ENCODE data around the gene ILDR2. TPM values are rescaled to one million over a fixed set of nuclear protein-coding genes. Genes with fewer than 3 reads are reported as not detected.

Gene ILDR2
- total RNA-seq, 4 donors from 2014 or later: 1.1 to 5.4 (median 1.7) TPM

DNA sequence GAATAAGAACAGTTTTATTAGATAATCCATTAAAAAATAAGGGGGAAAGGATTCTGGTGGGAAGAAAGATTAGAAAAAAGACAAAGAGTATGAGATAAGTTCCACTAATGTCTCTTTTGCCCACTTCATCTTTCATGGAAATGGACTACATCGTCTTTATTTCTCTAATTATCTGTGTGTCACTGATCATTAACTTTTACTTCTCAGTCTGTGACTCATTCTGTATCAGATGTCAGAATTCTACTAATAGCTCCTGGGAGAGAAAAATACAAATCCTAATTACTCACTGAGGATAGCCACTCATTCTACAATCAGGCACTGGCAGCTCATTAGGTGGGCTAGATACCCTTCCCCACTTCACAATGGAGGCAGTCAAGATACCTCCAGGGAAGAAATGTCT, 41.7 kb downstream of the ILDR2 start:
- H3K27me3 ChIP-seq: no peaks in the 10 kb centered on the region
- DNase-seq: no peak
- H3K27ac ChIP-seq: no peak overlapping the region
- H3K9me3 ChIP-seq: no peaks in the 10 kb centered on the region
- TF ChIP-seq EP300 (IDR thresholded peaks at IDR 0.05; ENCODE audit: low read depth): no peak
- TF ChIP-seq POLR2AphosphoS5 (IDR thresholded peaks at IDR 0.05): no peak
- TF ChIP-seq, protein P1, sequence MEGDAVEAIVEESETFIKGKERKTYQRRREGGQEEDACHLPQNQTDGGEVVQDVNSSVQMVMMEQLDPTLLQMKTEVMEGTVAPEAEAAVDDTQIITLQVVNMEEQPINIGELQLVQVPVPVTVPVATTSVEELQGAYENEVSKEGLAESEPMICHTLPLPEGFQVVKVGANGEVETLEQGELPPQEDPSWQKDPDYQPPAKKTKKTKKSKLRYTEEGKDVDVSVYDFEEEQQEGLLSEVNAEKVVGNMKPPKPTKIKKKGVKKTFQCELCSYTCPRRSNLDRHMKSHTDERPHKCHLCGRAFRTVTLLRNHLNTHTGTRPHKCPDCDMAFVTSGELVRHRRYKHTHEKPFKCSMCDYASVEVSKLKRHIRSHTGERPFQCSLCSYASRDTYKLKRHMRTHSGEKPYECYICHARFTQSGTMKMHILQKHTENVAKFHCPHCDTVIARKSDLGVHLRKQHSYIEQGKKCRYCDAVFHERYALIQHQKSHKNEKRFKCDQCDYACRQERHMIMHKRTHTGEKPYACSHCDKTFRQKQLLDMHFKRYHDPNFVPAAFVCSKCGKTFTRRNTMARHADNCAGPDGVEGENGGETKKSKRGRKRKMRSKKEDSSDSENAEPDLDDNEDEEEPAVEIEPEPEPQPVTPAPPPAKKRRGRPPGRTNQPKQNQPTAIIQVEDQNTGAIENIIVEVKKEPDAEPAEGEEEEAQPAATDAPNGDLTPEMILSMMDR (IDR thresholded peaks at IDR 0.05): no peak
- TF ChIP-seq POLR2A (IDR thresholded peaks at IDR 0.05): no peak
- intact Hi-C loops (cut with DNase I; ENCODE audit: low total_unique reads) (no loop called here), in situ Hi-C loops (cut with MboI; ENCODE audit: low pct_ligation_motif_present in 1 of 4, low pct_unique_long_range_greater_than_20kb in 1 of 4, low sequenced_read_pairs in 3 of 4) (no loop called here)
- H3K4me1 ChIP-seq: no peaks in the 10 kb centered on the region
- H3K4me3 ChIP-seq: no peak overlapping the region
- no peaks in the 10 kb centered on the region for H3K36me3 ChIP-seq
- 60 to 77% methylated on average over 1 of the region's 1 CpG for WGBS, 2 donors (ENCODE audit: low coverage in 1 of 2)

DNA sequence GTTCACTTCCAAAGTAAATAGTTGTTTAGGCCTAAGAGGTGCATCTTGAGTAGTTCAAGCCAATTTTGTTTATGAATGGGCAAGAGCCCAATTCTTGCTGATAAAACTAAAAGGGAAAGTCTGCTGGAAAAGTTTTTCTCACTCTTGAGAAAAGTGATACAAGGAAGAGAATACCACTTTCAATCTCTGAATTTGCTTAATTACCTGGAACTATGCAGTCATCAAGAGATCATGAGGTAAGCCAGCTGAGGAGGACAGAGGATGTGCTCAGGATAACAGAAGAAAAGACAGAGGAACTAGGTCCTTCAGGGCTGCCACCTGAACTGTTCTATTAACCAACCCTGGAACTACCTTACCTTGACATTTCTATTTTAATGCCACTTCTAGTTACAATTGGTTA, 42.2 kb downstream of the ILDR2 start:
- in situ Hi-C loops (cut with MboI; ENCODE audit: low pct_ligation_motif_present in 1 of 4, low pct_unique_long_range_greater_than_20kb in 1 of 4, low sequenced_read_pairs in 3 of 4): no loop called here
- intact Hi-C loops (cut with DNase I; ENCODE audit: low total_unique reads): no loop called here
- TF ChIP-seq EP300 (IDR thresholded peaks at IDR 0.05; ENCODE audit: low read depth): no peak
- TF ChIP-seq, protein P1 (IDR thresholded peaks at IDR 0.05): no peak
- no peak for TF ChIP-seq POLR2AphosphoS5 (IDR thresholded peaks at IDR 0.05)
- TF ChIP-seq POLR2A (IDR thresholded peaks at IDR 0.05): no peak

DNA sequence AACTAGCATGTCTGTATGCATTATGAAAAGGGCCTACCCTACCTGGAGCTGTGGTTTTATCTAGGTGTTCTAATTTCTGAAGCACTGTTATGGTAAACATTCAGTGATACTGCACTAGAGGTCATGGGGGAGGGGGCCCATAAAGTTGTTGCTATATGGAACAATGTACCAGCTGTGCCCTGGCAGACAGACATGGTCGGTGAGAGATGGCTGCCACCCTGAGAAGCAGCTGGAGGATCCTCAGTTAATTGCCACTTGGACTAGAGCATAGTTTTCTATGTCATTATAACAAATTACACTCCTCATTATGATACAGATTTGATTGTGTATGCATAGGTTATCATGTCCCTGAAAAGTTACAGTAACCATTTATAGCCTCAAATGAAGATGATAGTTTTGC, 45.4 kb downstream of the ILDR2 start:
- intact Hi-C loops (cut with DNase I; ENCODE audit: low total_unique reads): no loop called here
- Histone ChIP-seq H3K27ac (no peak overlapping the region), H3K9me3 (no peaks in the 10 kb centered on the region), H3K4me3 (no peak overlapping the region), H3K27me3 (no peaks in the 10 kb centered on the region), H3K36me3 (no peaks in the 10 kb centered on the region), H3K4me1 (peaks cover 0 to 6% (median 0%) of the 10 kb centered on the region in 4 donors)
- TF ChIP-seq POLR2AphosphoS5 (IDR thresholded peaks at IDR 0.05) (no peak), EP300 (IDR thresholded peaks at IDR 0.05; ENCODE audit: low read depth) (no peak), POLR2A (IDR thresholded peaks at IDR 0.05) (no peak)
- TF ChIP-seq, protein P1 (IDR thresholded peaks at IDR 0.05): no peak
- in situ Hi-C loops (cut with MboI; ENCODE audit: low pct_ligation_motif_present in 1 of 4, low pct_unique_long_range_greater_than_20kb in 1 of 4, low sequenced_read_pairs in 3 of 4): loop anchor here in 1 of 4 donors (10.0 kb wide), 1 partner anchor 125 kb away; no protein-coding TSS in a partner anchor
- 70% methylated on average over 1 of the region's 1 CpG; no CpG with 5 or more reads in 1 of the 2 donors for WGBS, 2 donors (ENCODE audit: low coverage in 1 of 2)
- DNase-seq: no peak

More for the DNA sequence above, 42.2 kb downstream of the ILDR2 start:
- H3K4me3 ChIP-seq: no peak overlapping the region
- no peak for DNase-seq
- no peak overlapping the region for H3K27ac ChIP-seq
- no peaks in the 10 kb centered on the region for H3K27me3 ChIP-seq
- H3K36me3 ChIP-seq: no peaks in the 10 kb centered on the region
- H3K4me1 ChIP-seq: no peaks in the 10 kb centered on the region
- H3K9me3 ChIP-seq: no peaks in the 10 kb centered on the region

DNA sequence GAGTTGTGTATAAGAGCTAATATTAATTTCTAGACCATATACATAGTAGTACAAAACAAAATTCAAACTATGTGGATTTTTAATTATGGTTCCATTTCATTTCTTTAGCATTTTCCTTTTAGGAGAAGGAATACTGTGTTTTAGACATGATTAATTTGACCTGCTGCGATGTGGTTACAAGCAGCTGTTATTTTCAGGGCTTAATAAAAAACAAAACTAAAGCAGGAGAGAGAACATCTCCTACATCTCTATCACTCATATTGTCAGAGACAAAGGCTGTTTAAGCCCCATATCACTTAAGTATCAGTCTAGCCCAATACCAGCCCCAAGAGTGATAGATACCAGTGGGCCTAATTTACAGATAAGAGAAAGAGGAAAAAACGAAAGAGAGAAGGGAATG, 47.6 kb downstream of the ILDR2 start:
- TF ChIP-seq EP300 (IDR thresholded peaks at IDR 0.05; ENCODE audit: low read depth) (no peak), POLR2AphosphoS5 (IDR thresholded peaks at IDR 0.05) (no peak), POLR2A (IDR thresholded peaks at IDR 0.05) (no peak)
- TF ChIP-seq, protein P1 (IDR thresholded peaks at IDR 0.05): no peak
- no peak for DNase-seq
- intact Hi-C loops (cut with DNase I; ENCODE audit: low total_unique reads): no loop called here
- Histone ChIP-seq H3K4me3 (no peak overlapping the region), H3K9me3 (no peaks in the 10 kb centered on the region), H3K4me1 (peaks cover 0 to 6% (median 0%) of the 10 kb centered on the region in 4 donors), H3K27ac (no peak overlapping the region), H3K36me3 (no peaks in the 10 kb centered on the region), H3K27me3 (no peaks in the 10 kb centered on the region)
- 80 to 88% methylated on average over 2 of the region's 2 CpGs for WGBS, 2 donors (ENCODE audit: low coverage in 1 of 2)
- in situ Hi-C loops (cut with MboI; ENCODE audit: low pct_ligation_motif_present in 1 of 4, low pct_unique_long_range_greater_than_20kb in 1 of 4, low sequenced_read_pairs in 3 of 4): loop anchor here in 1 of 4 donors (10.0 kb wide), 1 partner anchor 127 kb away; no protein-coding TSS in a partner anchor

Measured in transverse colon (tissue), 4 donors.